GM06990 (cell line): Measurements from ENCODE around the gene ITPK1.
"Not testable (repeated sequence)": the region's sequence is repeated elsewhere in the genome, so short reads cannot be mapped to it uniquely, and the experiment has no call there.

ENCODE experiments used
- DNase-seq: peaks from one replicate; pipeline ENCODE4 v3.0.0-alpha.2; 2011; ENCODE audit not compliant: insufficient read length; ENCODE audit errors: extremely low read depth
- H3K27me3 ChIP-seq: replicated peaks from 2 replicates; pipeline ENCODE4 v1.6.0; 2011; ENCODE audit warnings: low read length; ENCODE audit not compliant: control insufficient read depth, insufficient read depth
- H3K36me3 ChIP-seq: 2 replicates; pipeline ENCODE4 v1.5.1; 2011; ENCODE audit warnings: low read length; ENCODE audit not compliant: control insufficient read depth, insufficient read depth
- H3K4me3 ChIP-seq: replicated peaks from 2 replicates; pipeline ENCODE4 v1.5.1; 2011; ENCODE audit warnings: low read depth, mild to moderate bottlenecking, control low read depth, low read length
- CTCF ChIP-seq: IDR thresholded peaks from 2 replicates; pipeline ENCODE4 v1.5.1; 2011; ENCODE audit warnings: low read length, control low read depth, mild to moderate bottlenecking, inconsistent platforms; ENCODE audit not compliant: insufficient read depth, poor library complexity, severe bottlenecking

ITPK1 gene

GRCh38 chr14:93114068-93114710 lies 1.5 kb downstream of the ITPK1 start:
- Histone ChIP-seq H3K4me3 (peak overlapping the region; percentile 77), H3K27me3 (no peaks in the 10 kb centered on the region), H3K36me3 (no peaks in the 10 kb centered on the region)
- TF ChIP-seq CTCF, result no peak
- DNase-seq, result no peak

GRCh38 chr14:93113678-93114067 lies 2.1 kb downstream of the ITPK1 start:
- DNase-seq, result no peak
- peak overlapping the region; percentile 77 for H3K4me3 ChIP-seq
- no peaks in the 10 kb centered on the region for H3K27me3 ChIP-seq
- TF ChIP-seq CTCF, result no peak
- no peaks in the 10 kb centered on the region for H3K36me3 ChIP-seq

- Histone ChIP-seq H3K27me3 (no peaks in the 10 kb centered on the region), H3K36me3 (no peaks in the 10 kb centered on the region), H3K4me3 (peak overlapping the region; percentile 0; the same call in 1 of the 2 replicates)
- TF ChIP-seq CTCF, result peak; percentile 75
- peak; percentile 47 for DNase-seq
These were observed 2.6 kb downstream of the ITPK1 start for GRCh38 chr14:93112891-93113677.

GRCh38 chr14:93111541-93111940 lies 4.2 kb downstream of the ITPK1 start:
- H3K36me3 ChIP-seq, H3K27me3 ChIP-seq, DNase-seq, H3K4me3 ChIP-seq: not testable (repeated sequence)

- Histone ChIP-seq H3K27me3 (no peaks in the 10 kb centered on the region), H3K4me3 (no peak overlapping the region), H3K36me3 (no peaks in the 10 kb centered on the region)
- no peak for TF ChIP-seq CTCF
- no peak for DNase-seq
These were observed 4.8 kb downstream of the ITPK1 start for GRCh38 chr14:93110856-93111419.
